ENCODE data around the gene USP40.

The USP40 gene

DNA sequence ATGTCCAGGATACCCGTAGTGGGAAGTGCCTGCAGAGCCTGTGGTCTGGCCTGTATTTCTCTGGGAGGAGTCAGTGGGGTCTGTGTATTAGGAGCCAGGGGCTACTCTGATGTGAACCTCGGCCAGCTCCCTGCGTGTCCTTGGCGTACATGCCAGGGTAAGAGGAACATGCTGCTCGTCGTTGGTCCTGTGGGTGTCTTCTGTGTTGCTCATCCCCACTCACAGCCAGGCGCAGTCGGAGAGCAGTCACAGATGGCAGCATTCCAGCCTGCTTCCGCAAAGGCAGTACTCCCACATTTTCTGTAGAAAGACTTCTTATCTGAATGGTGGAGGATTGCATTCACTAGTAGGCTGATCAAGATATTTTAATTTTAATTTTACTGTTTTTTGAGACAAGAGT is 127.4 kb downstream of the USP40 start:
- Histone ChIP-seq H3K9me3 (no peaks in the 10 kb centered on the region), H3K27me3 (no peaks in the 10 kb centered on the region), H3K36me3 (peaks cover 98% of the 10 kb centered on the region), H3K4me3 (ENCODE audit: low read depth in 1 of 2, low read length in 1 of 2) (no peak overlapping the region), H3K27ac (no peak overlapping the region), H3K4me1 (ENCODE audit: control insufficient read depth in 1 of 2, insufficient read depth in 1 of 2, low read depth in 1 of 2, low read length in 1 of 2) (no peaks in the 10 kb centered on the region)
- TF ChIP-seq, protein P1, sequence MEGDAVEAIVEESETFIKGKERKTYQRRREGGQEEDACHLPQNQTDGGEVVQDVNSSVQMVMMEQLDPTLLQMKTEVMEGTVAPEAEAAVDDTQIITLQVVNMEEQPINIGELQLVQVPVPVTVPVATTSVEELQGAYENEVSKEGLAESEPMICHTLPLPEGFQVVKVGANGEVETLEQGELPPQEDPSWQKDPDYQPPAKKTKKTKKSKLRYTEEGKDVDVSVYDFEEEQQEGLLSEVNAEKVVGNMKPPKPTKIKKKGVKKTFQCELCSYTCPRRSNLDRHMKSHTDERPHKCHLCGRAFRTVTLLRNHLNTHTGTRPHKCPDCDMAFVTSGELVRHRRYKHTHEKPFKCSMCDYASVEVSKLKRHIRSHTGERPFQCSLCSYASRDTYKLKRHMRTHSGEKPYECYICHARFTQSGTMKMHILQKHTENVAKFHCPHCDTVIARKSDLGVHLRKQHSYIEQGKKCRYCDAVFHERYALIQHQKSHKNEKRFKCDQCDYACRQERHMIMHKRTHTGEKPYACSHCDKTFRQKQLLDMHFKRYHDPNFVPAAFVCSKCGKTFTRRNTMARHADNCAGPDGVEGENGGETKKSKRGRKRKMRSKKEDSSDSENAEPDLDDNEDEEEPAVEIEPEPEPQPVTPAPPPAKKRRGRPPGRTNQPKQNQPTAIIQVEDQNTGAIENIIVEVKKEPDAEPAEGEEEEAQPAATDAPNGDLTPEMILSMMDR (IDR thresholded peaks at IDR 0.05): no peak

DNA sequence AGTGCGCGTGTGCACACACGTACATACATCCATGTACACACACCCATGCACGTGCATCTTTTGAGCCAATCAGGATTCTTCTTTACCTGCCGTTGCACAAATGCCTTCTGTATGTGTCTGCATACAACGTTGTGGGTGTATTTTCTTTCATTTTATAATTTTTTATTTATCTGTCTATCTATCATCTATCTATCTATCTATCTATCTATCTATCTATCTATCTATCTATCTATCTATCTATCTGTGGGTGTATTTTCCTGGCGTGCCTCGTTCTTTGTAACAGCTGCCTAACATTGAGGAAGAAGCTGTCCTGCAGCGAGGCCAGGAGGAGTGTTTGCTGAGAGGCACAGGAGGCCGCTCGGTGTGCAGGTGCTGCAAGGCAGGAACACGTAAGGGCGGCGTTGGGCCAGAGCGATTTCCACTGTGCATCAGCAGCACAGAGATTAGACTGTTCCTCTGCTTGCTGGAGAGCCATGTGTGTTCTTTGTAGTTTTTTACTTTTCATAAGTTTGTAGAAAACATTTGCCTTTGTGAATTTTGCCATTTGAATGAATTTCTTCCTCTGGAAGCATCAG is 127.9 kb downstream of the USP40 start:
- no peaks in the 10 kb centered on the region for H3K27me3 ChIP-seq
- H3K36me3 ChIP-seq: peaks cover 93% of the 10 kb centered on the region
- no peaks in the 10 kb centered on the region for H3K4me1 ChIP-seq (ENCODE audit: control insufficient read depth in 1 of 2, insufficient read depth in 1 of 2, low read depth in 1 of 2, low read length in 1 of 2)
- no peak overlapping the region for H3K4me3 ChIP-seq (ENCODE audit: low read depth in 1 of 2, low read length in 1 of 2)
- no peak overlapping the region for H3K27ac ChIP-seq
- H3K9me3 ChIP-seq: no peaks in the 10 kb centered on the region
- TF ChIP-seq, protein P1 (IDR thresholded peaks at IDR 0.05): no peak

DNA sequence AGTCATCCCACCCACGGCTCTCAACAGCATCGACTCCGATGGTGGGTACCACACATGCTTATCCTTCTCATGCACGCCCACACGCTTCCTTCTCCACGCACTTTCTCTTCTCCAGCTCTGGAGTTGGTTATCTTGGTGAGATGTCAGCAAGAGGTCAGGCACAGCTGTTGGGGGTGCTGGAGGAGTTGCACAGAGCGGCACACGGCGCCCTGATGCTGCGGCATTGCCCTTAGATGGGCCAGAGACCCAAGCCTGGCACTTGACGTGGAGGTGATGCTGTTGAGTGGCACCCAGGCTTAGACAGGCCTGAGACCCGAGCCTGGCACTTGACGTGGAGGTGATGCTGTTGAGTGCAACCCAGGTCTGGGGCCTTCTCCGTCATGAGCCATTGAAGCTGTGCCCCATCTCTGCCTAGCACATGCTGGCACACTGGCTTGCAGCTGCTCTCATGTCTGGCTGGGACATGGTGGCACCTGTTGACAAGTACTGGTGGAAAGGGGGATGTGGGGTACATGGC is 129.1 kb downstream of the USP40 start:
- no peak overlapping the region for H3K27ac ChIP-seq
- no peak overlapping the region for H3K4me3 ChIP-seq (ENCODE audit: low read depth in 1 of 2, low read length in 1 of 2)
- H3K27me3 ChIP-seq: no peaks in the 10 kb centered on the region
- H3K9me3 ChIP-seq: no peaks in the 10 kb centered on the region
- TF ChIP-seq, protein P1 (IDR thresholded peaks at IDR 0.05): no peak
- H3K4me1 ChIP-seq (ENCODE audit: control insufficient read depth in 1 of 2, insufficient read depth in 1 of 2, low read depth in 1 of 2, low read length in 1 of 2): no peaks in the 10 kb centered on the region
- peaks cover 83% of the 10 kb centered on the region for H3K36me3 ChIP-seq

DNA sequence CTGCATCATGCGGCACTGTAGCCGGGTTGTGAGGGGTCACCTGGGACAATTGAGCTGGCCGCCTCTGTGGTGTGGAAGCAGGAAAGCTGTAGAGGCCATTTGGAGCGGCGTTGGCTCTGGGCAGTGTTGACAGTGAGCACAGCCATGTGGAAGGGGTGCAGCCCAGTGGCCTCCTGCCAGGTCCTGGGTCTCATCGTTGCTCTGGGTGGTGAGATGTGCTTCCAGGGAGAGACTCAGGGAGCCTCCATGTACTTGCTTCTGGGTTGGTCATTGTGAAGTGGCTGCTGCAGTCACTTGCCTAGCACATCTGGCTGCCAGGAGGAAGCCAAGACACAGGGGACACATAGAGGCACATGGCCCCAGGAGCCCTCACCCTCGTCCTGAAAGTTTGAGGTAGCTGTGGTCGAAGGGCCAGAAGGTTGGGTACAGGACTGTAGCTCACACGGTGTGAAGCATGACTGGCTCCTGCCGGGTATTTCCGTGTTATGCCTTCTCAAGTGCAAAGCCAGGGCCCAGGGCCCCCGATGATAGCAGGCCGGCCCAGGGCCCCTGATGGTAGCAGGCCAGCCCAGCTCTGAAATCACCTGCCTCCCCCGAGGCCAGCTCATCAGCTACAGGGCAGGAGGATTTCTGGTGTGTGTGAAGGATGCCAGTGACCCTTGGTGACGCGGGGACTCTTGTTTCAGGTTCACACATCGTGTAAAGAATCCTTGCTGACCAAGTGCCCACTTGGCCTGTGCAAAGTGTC is 129.7 kb downstream of the USP40 start:
- Histone ChIP-seq H3K4me3 (ENCODE audit: low read depth in 1 of 2, low read length in 1 of 2) (no peak overlapping the region), H3K4me1 (ENCODE audit: control insufficient read depth in 1 of 2, insufficient read depth in 1 of 2, low read depth in 1 of 2, low read length in 1 of 2) (no peaks in the 10 kb centered on the region), H3K36me3 (peaks cover 77% of the 10 kb centered on the region), H3K27me3 (no peaks in the 10 kb centered on the region), H3K9me3 (no peaks in the 10 kb centered on the region), H3K27ac (no peak overlapping the region)
- TF ChIP-seq, protein P1 (IDR thresholded peaks at IDR 0.05): no peak

DNA sequence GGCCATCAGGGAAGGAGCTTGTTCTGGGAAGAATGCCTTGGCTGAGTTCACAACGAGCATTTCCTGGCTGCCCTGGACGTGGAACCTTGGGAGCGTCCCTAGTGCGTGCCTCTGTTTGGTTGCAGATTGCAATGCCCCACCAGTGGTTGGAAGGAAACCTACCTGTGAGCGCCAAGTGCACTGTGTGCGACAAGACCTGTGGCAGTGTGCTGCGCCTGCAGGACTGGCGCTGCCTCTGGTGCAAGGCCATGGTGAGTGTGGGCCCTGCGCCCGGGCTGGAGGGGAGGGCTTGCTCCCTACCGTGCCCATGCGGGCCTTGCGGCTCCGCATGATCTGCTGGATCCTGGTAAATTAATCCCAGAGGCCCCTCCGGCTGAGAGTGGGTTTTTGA is 130.4 kb downstream of the USP40 start:
- Histone ChIP-seq H3K27me3 (no peaks in the 10 kb centered on the region), H3K27ac (no peak overlapping the region), H3K4me3 (ENCODE audit: low read depth in 1 of 2, low read length in 1 of 2) (no peak overlapping the region), H3K36me3 (peaks cover 70% of the 10 kb centered on the region), H3K4me1 (ENCODE audit: control insufficient read depth in 1 of 2, insufficient read depth in 1 of 2, low read depth in 1 of 2, low read length in 1 of 2) (no peaks in the 10 kb centered on the region), H3K9me3 (no peaks in the 10 kb centered on the region)
- TF ChIP-seq, protein P1 (IDR thresholded peaks at IDR 0.05): no peak

Data from neutrophil (primary cell).